ENCODE results near the gene TMEM151B.
"Not testable (repeated sequence)": the region's sequence is repeated elsewhere in the genome, so short reads cannot be mapped to it uniquely, and the experiment has no call there.

The TMEM151B gene

GRCh38 chr6:44226368-44227147, 43.7 kb upstream of the TMEM151B start:
- Histone ChIP-seq H3K4me1 (ENCODE audit: control insufficient read depth, insufficient read depth, low read length) (peaks cover 40% of the 10 kb centered on the region), H3K27ac (ENCODE audit: low read depth, low read length) (no peak overlapping the region)

DNA sequence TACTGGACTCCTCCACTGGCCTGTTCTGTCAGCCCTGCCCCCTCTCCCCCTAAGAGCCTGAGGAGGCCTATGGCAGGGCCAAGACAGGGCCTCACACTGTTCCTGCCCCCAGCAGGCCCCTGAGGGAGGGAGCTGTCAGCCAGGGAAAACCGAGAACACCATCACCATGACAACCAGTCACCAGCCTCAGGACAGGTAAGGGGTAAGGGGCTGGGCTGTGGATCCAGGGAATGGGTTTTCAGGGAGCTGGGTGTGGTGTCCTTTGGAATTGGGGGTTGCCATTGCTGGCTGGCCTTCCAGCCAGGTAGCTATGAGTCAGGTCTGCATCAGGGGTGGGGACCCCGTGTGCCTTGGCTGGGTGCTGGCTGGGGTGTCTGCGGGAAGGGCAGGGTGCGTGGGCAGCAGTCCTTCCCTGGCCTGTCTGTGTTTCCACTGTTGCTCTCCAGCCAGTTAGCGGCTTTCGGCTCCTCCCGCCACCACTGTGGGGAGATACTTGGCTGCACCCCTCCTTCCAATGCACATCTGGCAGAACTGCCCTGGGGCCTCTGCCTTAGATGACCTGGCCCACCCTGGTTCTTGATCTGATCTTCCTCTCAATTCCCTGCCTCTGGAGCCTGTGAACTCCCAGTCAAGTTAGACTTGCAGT, 43.0 kb upstream of the TMEM151B start:
- no peaks in the 10 kb centered on the region for H3K9me3 ChIP-seq (ENCODE audit: control insufficient read depth, insufficient read depth, low read length)
- H3K4me3 ChIP-seq (ENCODE audit: low read depth, low read length) = no peak overlapping the region
- no peak overlapping the region for H3K27ac ChIP-seq (ENCODE audit: low read depth, low read length)
- peaks cover 48% of the 10 kb centered on the region for H3K36me3 ChIP-seq (ENCODE audit: control insufficient read depth, insufficient read depth, low read length)
- no peaks in the 10 kb centered on the region; the same call in 1 of the 2 replicates for H3K27me3 ChIP-seq (ENCODE audit: control insufficient read depth, insufficient read depth, low read length)
- H3K9ac ChIP-seq (ENCODE audit: low read depth, low read length) = no peak overlapping the region
- peaks cover 35% of the 10 kb centered on the region for H3K4me1 ChIP-seq (ENCODE audit: control insufficient read depth, insufficient read depth, low read length)

More at GRCh38 chr6:44226368-44227147, 43.7 kb upstream of the TMEM151B start:
- Histone ChIP-seq H3K9ac (ENCODE audit: low read depth, low read length) (no peak overlapping the region), H3K36me3 (ENCODE audit: control insufficient read depth, insufficient read depth, low read length) (peaks cover 41% of the 10 kb centered on the region), H3K4me3 (ENCODE audit: low read depth, low read length) (no peak overlapping the region), H3K27me3 (ENCODE audit: control insufficient read depth, insufficient read depth, low read length) (no peaks in the 10 kb centered on the region; the same call in 1 of the 2 replicates), H3K9me3 (ENCODE audit: control insufficient read depth, insufficient read depth, low read length) (no peaks in the 10 kb centered on the region)

GRCh38 chr6:44228031-44228430, 42.2 kb upstream of the TMEM151B start:
- Histone ChIP-seq H3K9ac (ENCODE audit: low read depth, low read length) (no peak overlapping the region), H3K9me3 (ENCODE audit: control insufficient read depth, insufficient read depth, low read length) (no peaks in the 10 kb centered on the region), H3K27ac (ENCODE audit: low read depth, low read length) (no peak overlapping the region), H3K27me3 (ENCODE audit: control insufficient read depth, insufficient read depth, low read length) (no peaks in the 10 kb centered on the region), H3K4me1 (ENCODE audit: control insufficient read depth, insufficient read depth, low read length) (peaks cover 27% of the 10 kb centered on the region), H3K4me3 (ENCODE audit: low read depth, low read length) (no peak overlapping the region), H3K36me3 (ENCODE audit: control insufficient read depth, insufficient read depth, low read length) (peaks cover 55% of the 10 kb centered on the region)

DNA sequence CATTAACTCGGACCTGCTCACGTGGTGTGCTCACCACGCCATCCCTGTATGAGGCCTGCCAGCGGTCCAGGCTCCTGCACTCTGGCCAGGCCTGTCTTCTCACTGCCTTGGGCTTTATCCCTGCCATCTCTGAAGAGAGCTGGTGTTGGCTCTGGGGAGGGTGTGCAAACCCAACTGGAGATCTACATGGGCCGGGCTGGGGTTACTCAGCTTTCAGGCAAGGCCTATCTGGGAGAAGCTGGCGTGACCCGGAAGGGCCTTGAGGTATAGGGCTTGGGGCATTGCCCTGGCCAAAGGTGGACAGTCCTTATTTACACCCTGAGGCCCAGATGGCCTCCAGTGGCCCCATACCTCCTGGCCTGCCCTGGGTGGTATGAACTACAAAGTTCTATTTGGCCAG, 41.8 kb upstream of the TMEM151B start:
- no peaks in the 10 kb centered on the region for H3K27me3 ChIP-seq (ENCODE audit: control insufficient read depth, insufficient read depth, low read length)
- H3K27ac ChIP-seq (ENCODE audit: low read depth, low read length) = no peak overlapping the region
- H3K4me1 ChIP-seq (ENCODE audit: control insufficient read depth, insufficient read depth, low read length) = peaks cover 26% of the 10 kb centered on the region
- no peaks in the 10 kb centered on the region for H3K9me3 ChIP-seq (ENCODE audit: control insufficient read depth, insufficient read depth, low read length)
- H3K4me3 ChIP-seq (ENCODE audit: low read depth, low read length) = no peak overlapping the region
- H3K36me3 ChIP-seq (ENCODE audit: control insufficient read depth, insufficient read depth, low read length) = peaks cover 60% of the 10 kb centered on the region
- no peak overlapping the region for H3K9ac ChIP-seq (ENCODE audit: low read depth, low read length)

DNA sequence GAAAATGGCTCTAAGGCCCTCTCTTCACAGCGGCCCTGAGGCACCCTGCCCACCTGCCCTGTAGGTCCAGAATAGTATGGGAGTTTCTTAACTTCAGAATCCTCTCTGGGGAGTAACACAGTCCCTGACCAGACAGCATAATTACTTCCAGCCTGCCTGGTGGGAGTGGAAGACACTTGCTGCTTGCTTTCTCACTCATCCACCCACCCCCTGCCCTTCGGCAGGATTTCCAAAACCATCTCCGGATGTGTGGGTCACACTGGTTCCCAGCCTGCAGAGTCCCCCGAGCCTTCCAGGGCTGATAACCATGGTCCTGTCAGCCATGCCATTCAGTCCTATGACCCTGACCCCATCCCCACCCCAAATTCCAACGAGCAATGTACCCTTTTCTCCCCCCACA, 41.4 kb upstream of the TMEM151B start:
- Histone ChIP-seq H3K9ac (ENCODE audit: low read depth, low read length) (no peak overlapping the region), H3K4me3 (ENCODE audit: low read depth, low read length) (no peak overlapping the region), H3K4me1 (ENCODE audit: control insufficient read depth, insufficient read depth, low read length) (peaks cover 26% of the 10 kb centered on the region), H3K9me3 (ENCODE audit: control insufficient read depth, insufficient read depth, low read length) (no peaks in the 10 kb centered on the region), H3K27ac (ENCODE audit: low read depth, low read length) (no peak overlapping the region), H3K27me3 (ENCODE audit: control insufficient read depth, insufficient read depth, low read length) (no peaks in the 10 kb centered on the region), H3K36me3 (ENCODE audit: control insufficient read depth, insufficient read depth, low read length) (peaks cover 64% of the 10 kb centered on the region)

- Histone ChIP-seq H3K9ac (ENCODE audit: low read depth, low read length) (no peak overlapping the region), H3K36me3 (ENCODE audit: control insufficient read depth, insufficient read depth, low read length) (peaks cover 64% of the 10 kb centered on the region), H3K4me1 (ENCODE audit: control insufficient read depth, insufficient read depth, low read length) (peaks cover 27% of the 10 kb centered on the region), H3K27me3 (ENCODE audit: control insufficient read depth, insufficient read depth, low read length) (no peaks in the 10 kb centered on the region), H3K9me3 (ENCODE audit: control insufficient read depth, insufficient read depth, low read length) (no peaks in the 10 kb centered on the region), H3K4me3 (ENCODE audit: low read depth, low read length) (no peak overlapping the region), H3K27ac (ENCODE audit: low read depth, low read length) (no peak overlapping the region)
These were observed 40.7 kb upstream of the TMEM151B start for GRCh38 chr6:44229376-44230033.

DNA sequence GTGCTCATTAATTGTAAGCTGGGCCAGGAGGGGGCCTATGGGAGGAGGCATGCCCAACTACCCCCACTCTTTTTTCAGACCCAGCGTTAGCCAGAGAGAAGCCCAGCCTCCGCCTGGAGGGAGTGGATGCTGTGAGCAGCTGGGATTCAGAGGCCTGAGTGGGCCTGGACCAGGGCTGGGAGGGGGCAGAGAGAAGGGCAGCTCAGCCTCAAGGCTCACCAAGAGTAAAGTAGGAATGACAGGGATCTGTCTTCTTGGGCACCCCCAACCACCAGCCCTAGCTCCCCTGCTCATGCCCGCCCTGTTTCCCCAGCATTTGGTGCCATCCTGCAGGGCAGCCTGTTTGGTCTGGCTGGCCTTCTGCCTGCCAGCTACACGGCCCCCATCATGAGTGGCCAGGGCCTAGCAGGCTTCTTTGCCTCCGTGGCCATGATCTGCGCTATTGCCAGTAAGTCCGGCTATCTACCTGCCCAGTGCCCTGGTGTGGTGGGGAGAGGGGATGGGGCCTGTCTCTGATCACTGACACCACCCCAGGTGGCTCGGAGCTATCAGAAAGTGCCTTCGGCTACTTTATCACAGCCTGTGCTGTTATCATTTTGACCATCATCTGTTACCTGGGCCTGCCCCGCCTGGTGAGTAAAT, 40.1 kb upstream of the TMEM151B start:
- Histone ChIP-seq H3K9ac (ENCODE audit: low read depth, low read length) (no peak overlapping the region), H3K27ac (ENCODE audit: low read depth, low read length) (no peak overlapping the region), H3K36me3 (ENCODE audit: control insufficient read depth, insufficient read depth, low read length) (peaks cover 67% of the 10 kb centered on the region), H3K4me1 (ENCODE audit: control insufficient read depth, insufficient read depth, low read length) (peaks cover 25% of the 10 kb centered on the region), H3K9me3 (ENCODE audit: control insufficient read depth, insufficient read depth, low read length) (no peaks in the 10 kb centered on the region), H3K27me3 (ENCODE audit: control insufficient read depth, insufficient read depth, low read length) (no peaks in the 10 kb centered on the region), H3K4me3 (ENCODE audit: low read depth, low read length) (no peak overlapping the region)

DNA sequence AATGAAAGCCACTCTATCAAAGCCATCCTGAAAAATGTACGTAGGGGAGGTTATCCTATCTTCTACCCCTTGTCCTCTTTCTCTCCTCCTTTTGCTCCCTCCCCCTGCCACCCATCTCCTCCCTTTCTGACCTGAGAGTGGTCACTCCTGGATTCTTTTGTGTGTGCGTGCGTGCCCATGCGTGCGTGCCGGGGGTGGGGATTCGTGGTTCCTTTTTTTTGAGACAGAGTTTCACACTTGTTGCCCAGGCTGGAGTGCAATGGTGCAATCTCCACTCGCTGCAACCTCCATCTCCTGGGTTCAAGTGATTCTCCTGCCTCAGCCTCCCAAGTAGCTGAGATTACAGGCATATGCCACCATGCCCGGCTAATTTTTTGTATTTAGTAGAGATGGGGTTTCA, 38.8 kb upstream of the TMEM151B start:
- Histone ChIP-seq H3K4me1 (ENCODE audit: control insufficient read depth, insufficient read depth, low read length) (peaks cover 12% of the 10 kb centered on the region), H3K36me3 (ENCODE audit: control insufficient read depth, insufficient read depth, low read length) (peaks cover 70% of the 10 kb centered on the region)
- not testable (repeated sequence) for H3K4me3 ChIP-seq (ENCODE audit: low read depth, low read length); H3K9me3 ChIP-seq (ENCODE audit: control insufficient read depth, insufficient read depth, low read length); H3K27me3 ChIP-seq (ENCODE audit: control insufficient read depth, insufficient read depth, low read length); H3K27ac ChIP-seq (ENCODE audit: low read depth, low read length); H3K9ac ChIP-seq (ENCODE audit: low read depth, low read length)

- H3K27ac ChIP-seq (ENCODE audit: low read depth, low read length) = no peak overlapping the region
- H3K36me3 ChIP-seq (ENCODE audit: control insufficient read depth, insufficient read depth, low read length) = peaks cover 68% of the 10 kb centered on the region
- peaks cover 13% of the 10 kb centered on the region for H3K4me1 ChIP-seq (ENCODE audit: control insufficient read depth, insufficient read depth, low read length)
- no peak overlapping the region for H3K4me3 ChIP-seq (ENCODE audit: low read depth, low read length)
- H3K27me3 ChIP-seq (ENCODE audit: control insufficient read depth, insufficient read depth, low read length) = no peaks in the 10 kb centered on the region
- no peak overlapping the region for H3K9ac ChIP-seq (ENCODE audit: low read depth, low read length)
- no peaks in the 10 kb centered on the region for H3K9me3 ChIP-seq (ENCODE audit: control insufficient read depth, insufficient read depth, low read length)
These were observed 37.3 kb upstream of the TMEM151B start for GRCh38 chr6:44232676-44233566.

- H3K4me1 ChIP-seq (ENCODE audit: control insufficient read depth, insufficient read depth, low read length) = peaks cover 13% of the 10 kb centered on the region
- peaks cover 61% of the 10 kb centered on the region for H3K36me3 ChIP-seq (ENCODE audit: control insufficient read depth, insufficient read depth, low read length)
- H3K9me3 ChIP-seq (ENCODE audit: control insufficient read depth, insufficient read depth, low read length) = no peaks in the 10 kb centered on the region
- H3K27ac ChIP-seq (ENCODE audit: low read depth, low read length) = peak overlapping the region; percentile 81
- peaks cover 2% of the 10 kb centered on the region; the same call in 1 of the 2 replicates for H3K27me3 ChIP-seq (ENCODE audit: control insufficient read depth, insufficient read depth, low read length)
- H3K9ac ChIP-seq (ENCODE audit: low read depth, low read length) = no peak overlapping the region
- H3K4me3 ChIP-seq (ENCODE audit: low read depth, low read length) = no peak overlapping the region
These were observed 36.6 kb upstream of the TMEM151B start for GRCh38 chr6:44233567-44234100.

All from HUES48 (cell line).